NCI-H2227 (cell line): ENCODE results near the gene ZBTB20.
"Not testable (repeated sequence)": the region's sequence is repeated elsewhere in the genome, so short reads cannot be mapped to it uniquely, and the experiment has no call there.

Experiments used
- DNase-seq: peaks from one replicate; lab custom pipeline; 2025; ENCODE audit not compliant: unreplicated experiment; lab: John Stamatoyannopoulos, UW

Gene ZBTB20

GRCh38 chr3:114846252-114846651 is 300.8 kb downstream of the ZBTB20 start:
- DNase-seq: no peak

GRCh38 chr3:114841515-114841914 is 305.6 kb downstream of the ZBTB20 start:
- DNase-seq: no peak

GRCh38 chr3:114839476-114839875 is 307.6 kb downstream of the ZBTB20 start:
- DNase-seq: no peak

GRCh38 chr3:114838025-114838424 is 309.1 kb downstream of the ZBTB20 start:
- no peak for DNase-seq

GRCh38 chr3:114834175-114834940 is 312.7 kb downstream of the ZBTB20 start:
- no peak for DNase-seq

- no peak for DNase-seq
These were observed 315.2 kb downstream of the ZBTB20 start for GRCh38 chr3:114831861-114832260.

- no peak for DNase-seq
These were observed 316.4 kb downstream of the ZBTB20 start for GRCh38 chr3:114830652-114831051.

- no peak for DNase-seq
These were observed 317.3 kb downstream of the ZBTB20 start for GRCh38 chr3:114829783-114830182.

GRCh38 chr3:114827495-114827894 is 319.6 kb downstream of the ZBTB20 start:
- peak; percentile 21 for DNase-seq

GRCh38 chr3:114824014-114824413 is 323.1 kb downstream of the ZBTB20 start:
- DNase-seq: no peak

GRCh38 chr3:114823061-114823460 is 324.0 kb downstream of the ZBTB20 start:
- DNase-seq: no peak

- no peak for DNase-seq
These were observed 331.0 kb downstream of the ZBTB20 start for GRCh38 chr3:114816052-114816451.

- DNase-seq: not testable (repeated sequence)
These were observed 334.4 kb downstream of the ZBTB20 start for GRCh38 chr3:114812541-114813238.

GRCh38 chr3:114809668-114810413 is 337.2 kb downstream of the ZBTB20 start:
- DNase-seq: no peak

GRCh38 chr3:114804099-114804498 is 343.0 kb downstream of the ZBTB20 start:
- no peak for DNase-seq

GRCh38 chr3:114803042-114803695 is 343.9 kb downstream of the ZBTB20 start:
- no peak for DNase-seq

GRCh38 chr3:114800272-114801031 is 346.6 kb downstream of the ZBTB20 start:
- DNase-seq: no peak

GRCh38 chr3:114799816-114800215 is 347.3 kb downstream of the ZBTB20 start:
- no peak for DNase-seq

GRCh38 chr3:114796796-114797195 is 350.3 kb downstream of the ZBTB20 start:
- DNase-seq: no peak

GRCh38 chr3:114794894-114795630 is 352.0 kb downstream of the ZBTB20 start:
- no peak for DNase-seq
